OCI-LY3 (cell line): ENCODE data around the gene STK17B.

ENCODE experiments used
- H2AFZ ChIP-seq: fragments of 200-600, 300-600 bp; shearing (Covaris generic); 2 replicates; pipeline ENCODE4 v1.6.0; 2014; ENCODE audit warnings: antibody characterized with exemption, low read depth, low read length
- H3K27ac ChIP-seq: fragments of 200-600, 300-600 bp; sonication (generic); 2 replicates; pipeline ENCODE4 v1.5.1; 2014; ENCODE audit warnings: mild to moderate bottlenecking, low read length, moderate library complexity, mixed read lengths
- H3K27me3 ChIP-seq: fragments of 200-600, 300-600 bp; sonication (generic); 2 replicates; pipeline ENCODE4 v1.6.1; 2014; ENCODE audit warnings: low read depth, low read length, mixed read lengths
- H3K36me3 ChIP-seq: fragments of 200-600, 300-600 bp; sonication (generic); replicated peaks from 2 replicates; pipeline ENCODE3; 2014; ENCODE audit warnings: low read depth, low read length, mixed read lengths
- H3K4me1 ChIP-seq: fragments of 300-600, 200-600 bp; sonication (generic); 2 replicates; pipeline ENCODE4 v1.6.1; 2014; ENCODE audit warnings: low read length, mixed read lengths
- H3K4me2 ChIP-seq: fragments of 200-600, 300-600 bp; sonication (generic); 2 replicates; pipeline ENCODE4 v1.6.1; 2014; ENCODE audit warnings: low read length, mixed read lengths
- H3K4me3 ChIP-seq: fragments of 300-600, 200-600 bp; sonication (generic); 2 replicates; pipeline ENCODE4 v1.5.1; 2014; ENCODE audit warnings: antibody characterized with exemption, mild to moderate bottlenecking, low read length, moderate library complexity
- H3K79me2 ChIP-seq: fragments of 300-600, 200-600 bp; shearing (Covaris generic); 2 replicates; pipeline ENCODE4 v1.6.1; 2014; ENCODE audit warnings: mild to moderate bottlenecking, low read length, mixed read lengths
- H3K9ac ChIP-seq: fragments of 300-600, 200-600 bp; shearing (Covaris generic); 2 replicates; pipeline ENCODE4 v1.6.0; 2014; ENCODE audit warnings: mild to moderate bottlenecking, low read length, moderate library complexity
- H3K9me3 ChIP-seq: fragments of 200-600, 300-600 bp; shearing (Covaris generic); 2 replicates; pipeline ENCODE4 v1.6.1; 2014; ENCODE audit warnings: low read length, mixed read lengths; ENCODE audit not compliant: insufficient read depth
- H4K20me1 ChIP-seq: fragments of 200-600, 300-600 bp; sonication (generic); 2 replicates; pipeline ENCODE4 v1.6.1; 2016; ENCODE audit warnings: low read length, mixed read lengths; ENCODE audit not compliant: insufficient read depth
- CTCF ChIP-seq: fragments of 200-600, 300-600 bp; sonication (generic); IDR thresholded peaks from 2 replicates; pipeline ENCODE4 v1.5.1; 2014; ENCODE audit warnings: antibody characterized with exemption, low read length, low read depth
- EZH2phosphoT487 ChIP-seq: fragments of 200-600 bp; shearing (Covaris generic); IDR thresholded peaks from 2 replicates; pipeline ENCODE4 v1.6.1; 2018; ENCODE audit warnings: antibody characterized with exemption, mixed run types, low read depth

Gene STK17B

GRCh38 chr2:196170213-196170605 lies 1.2 kb downstream of the STK17B start:
- H4K20me1 ChIP-seq: peaks cover 38% of the 10 kb centered on the region

GRCh38 chr2:196169516-196169915 lies 1.9 kb downstream of the STK17B start:
- Histone ChIP-seq H3K4me3 (peak overlapping the region; percentile 86), H2AFZ (no peak overlapping the region), H3K4me1 (peaks cover 32% of the 10 kb centered on the region), H4K20me1 (peaks cover 44% of the 10 kb centered on the region), H3K9me3 (no peaks in the 10 kb centered on the region), H3K27ac (peak overlapping the region; percentile 77), H3K27me3 (peaks cover 12% of the 10 kb centered on the region), H3K79me2 (peaks cover 68% of the 10 kb centered on the region), H3K36me3 (peaks cover 13% of the 10 kb centered on the region), H3K4me2 (peak overlapping the region; percentile 65), H3K9ac (peak overlapping the region; percentile 93)
- TF ChIP-seq CTCF (no peak), EZH2phosphoT487 (no peak)

More at GRCh38 chr2:196170213-196170605, 1.2 kb downstream of the STK17B start:
- Histone ChIP-seq H3K27me3 (peaks cover 12% of the 10 kb centered on the region), H3K9ac (peak overlapping the region; percentile 93), H3K4me1 (peaks cover 34% of the 10 kb centered on the region), H2AFZ (no peak overlapping the region), H3K9me3 (no peaks in the 10 kb centered on the region), H3K4me3 (peak overlapping the region; percentile 86), H3K4me2 (peak overlapping the region; percentile 65), H3K36me3 (peaks cover 13% of the 10 kb centered on the region), H3K79me2 (peaks cover 61% of the 10 kb centered on the region), H3K27ac (peak overlapping the region; percentile 77)
- TF ChIP-seq CTCF (no peak), EZH2phosphoT487 (no peak)

- Histone ChIP-seq H3K9me3 (no peaks in the 10 kb centered on the region), H3K4me3 (peak overlapping the region; percentile 38; the same call in 1 of the 2 replicates)
Measured at GRCh38 chr2:196168181-196168580, 3.2 kb downstream of the STK17B start.

GRCh38 chr2:196167666-196168065 lies 3.7 kb downstream of the STK17B start:
- H3K36me3 ChIP-seq: peaks cover 18% of the 10 kb centered on the region
- peak overlapping the region; percentile 10; the same call in 1 of the 2 replicates for H3K9ac ChIP-seq

More at GRCh38 chr2:196168181-196168580, 3.2 kb downstream of the STK17B start:
- H3K4me2 ChIP-seq: peak overlapping the region; percentile 65
- no peak overlapping the region for H2AFZ ChIP-seq
- peaks cover 13% of the 10 kb centered on the region for H3K36me3 ChIP-seq
- peaks cover 10% of the 10 kb centered on the region for H3K27me3 ChIP-seq
- H3K4me1 ChIP-seq: peaks cover 32% of the 10 kb centered on the region
- no peak overlapping the region for H3K9ac ChIP-seq
- H3K79me2 ChIP-seq: peaks cover 77% of the 10 kb centered on the region
- no peak for TF ChIP-seq CTCF
- no peak for TF ChIP-seq EZH2phosphoT487
- H4K20me1 ChIP-seq: peaks cover 50% of the 10 kb centered on the region
- no peak overlapping the region for H3K27ac ChIP-seq

More at GRCh38 chr2:196167666-196168065, 3.7 kb downstream of the STK17B start:
- peaks cover 77% of the 10 kb centered on the region for H3K79me2 ChIP-seq
- peak overlapping the region; percentile 65 for H3K4me2 ChIP-seq
- H3K27me3 ChIP-seq: peaks cover 5% of the 10 kb centered on the region
- H2AFZ ChIP-seq: no peak overlapping the region
- TF ChIP-seq EZH2phosphoT487 (no peak), CTCF (no peak)
- H3K9me3 ChIP-seq: no peaks in the 10 kb centered on the region
- peaks cover 50% of the 10 kb centered on the region for H4K20me1 ChIP-seq
- no peak overlapping the region for H3K27ac ChIP-seq
- no peak overlapping the region for H3K4me3 ChIP-seq
- H3K4me1 ChIP-seq: peaks cover 35% of the 10 kb centered on the region
